CD1c-positive myeloid dendritic cell (primary cell): Measurements from ENCODE around the gene COPG2.
"Not testable (repeated sequence)": the region's sequence is repeated elsewhere in the genome, so short reads cannot be mapped to it uniquely, and the experiment has no call there.

ENCODE experiments used
- DNase-seq: peaks from one replicate; pipeline ENCODE4 v3.0.0-alpha.2; 2016; ENCODE audit errors: extremely low spot score

Gene COPG2, protein sequence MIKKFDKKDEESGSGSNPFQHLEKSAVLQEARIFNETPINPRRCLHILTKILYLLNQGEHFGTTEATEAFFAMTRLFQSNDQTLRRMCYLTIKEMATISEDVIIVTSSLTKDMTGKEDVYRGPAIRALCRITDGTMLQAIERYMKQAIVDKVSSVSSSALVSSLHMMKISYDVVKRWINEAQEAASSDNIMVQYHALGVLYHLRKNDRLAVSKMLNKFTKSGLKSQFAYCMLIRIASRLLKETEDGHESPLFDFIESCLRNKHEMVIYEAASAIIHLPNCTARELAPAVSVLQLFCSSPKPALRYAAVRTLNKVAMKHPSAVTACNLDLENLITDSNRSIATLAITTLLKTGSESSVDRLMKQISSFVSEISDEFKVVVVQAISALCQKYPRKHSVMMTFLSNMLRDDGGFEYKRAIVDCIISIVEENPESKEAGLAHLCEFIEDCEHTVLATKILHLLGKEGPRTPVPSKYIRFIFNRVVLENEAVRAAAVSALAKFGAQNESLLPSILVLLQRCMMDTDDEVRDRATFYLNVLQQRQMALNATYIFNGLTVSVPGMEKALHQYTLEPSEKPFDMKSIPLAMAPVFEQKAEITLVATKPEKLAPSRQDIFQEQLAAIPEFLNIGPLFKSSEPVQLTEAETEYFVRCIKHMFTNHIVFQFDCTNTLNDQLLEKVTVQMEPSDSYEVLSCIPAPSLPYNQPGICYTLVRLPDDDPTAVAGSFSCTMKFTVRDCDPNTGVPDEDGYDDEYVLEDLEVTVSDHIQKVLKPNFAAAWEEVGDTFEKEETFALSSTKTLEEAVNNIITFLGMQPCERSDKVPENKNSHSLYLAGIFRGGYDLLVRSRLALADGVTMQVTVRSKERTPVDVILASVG

DNA sequence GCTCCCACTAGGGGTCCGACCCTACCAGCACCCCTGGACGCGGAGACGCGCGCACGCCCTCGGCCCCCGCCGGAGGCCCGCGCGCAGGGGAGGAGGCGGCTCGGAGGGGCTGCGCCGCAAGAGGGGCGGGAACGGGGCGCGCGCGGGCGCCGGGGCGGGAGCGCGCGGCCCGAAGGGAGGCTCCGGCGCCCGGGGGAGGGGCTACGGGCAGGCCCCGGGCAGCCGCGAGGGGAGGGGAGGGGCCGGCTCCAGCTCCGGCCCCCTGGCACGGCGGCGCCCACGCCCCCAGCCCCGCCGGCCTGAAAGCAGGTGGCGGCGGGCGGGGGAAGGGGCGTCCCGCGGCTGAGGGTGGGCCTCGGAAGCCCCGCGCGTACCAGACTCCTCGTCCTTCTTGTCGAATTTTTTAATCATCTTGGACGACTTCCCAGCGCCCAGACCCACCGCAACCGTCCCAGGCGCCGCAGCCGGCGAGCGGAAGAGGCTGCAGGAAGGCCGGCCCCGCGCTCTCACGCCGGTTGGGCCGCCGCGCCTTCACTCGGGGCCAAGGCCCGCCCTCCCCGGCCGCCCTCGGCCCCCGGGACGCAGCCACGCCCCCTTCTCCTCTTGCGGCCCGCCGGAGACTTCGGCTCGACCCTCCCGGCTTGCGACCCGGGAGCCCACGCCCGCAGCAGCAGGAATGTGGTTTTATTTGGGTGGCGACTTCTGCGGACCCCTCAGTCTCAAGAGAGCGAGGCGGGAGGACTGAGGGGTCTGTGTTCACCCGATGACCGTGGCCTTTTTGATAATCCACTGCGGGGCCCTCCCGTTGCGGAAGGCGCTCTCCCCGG is at the start of gene COPG2:
Gene COPG2 (minus strand): TSS at position 491 of the 827 bp plus-strand sequence. CDS start 80 bp downstream, at position 411.
- peak; percentile 91 for DNase-seq

GRCh38 chr7:130712416-130712815 is 43.9 kb upstream of the COPG2 start:
- no peak for DNase-seq

- DNase-seq: no peak
Observed at GRCh38 chr7:130708766-130709165, 40.2 kb upstream of the COPG2 start.

DNA sequence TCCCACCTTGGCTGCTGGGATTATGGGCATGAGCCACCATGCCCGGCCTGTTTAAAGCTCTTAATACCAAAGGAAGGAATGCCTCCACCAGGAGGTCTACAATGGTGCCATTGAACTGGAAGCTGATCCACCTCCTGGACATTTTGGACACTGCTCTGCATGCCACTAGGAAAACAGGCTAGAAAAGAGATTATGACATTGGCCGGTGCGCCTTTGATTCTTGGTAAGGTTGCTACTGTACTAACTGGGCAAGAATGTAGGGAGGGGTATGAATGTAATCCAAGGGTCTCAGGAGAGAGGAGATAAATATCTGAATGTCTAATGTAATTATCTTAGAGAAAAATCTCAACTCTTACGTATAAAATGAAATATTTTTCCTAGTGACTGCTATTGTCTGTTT is 39.5 kb upstream of the COPG2 start:
- DNase-seq: no peak

- no peak for DNase-seq
Observed at GRCh38 chr7:130703851-130704250, 35.3 kb upstream of the COPG2 start.

- no peak for DNase-seq
Observed at GRCh38 chr7:130701650-130702049, 33.1 kb upstream of the COPG2 start.

GRCh38 chr7:130700760-130701159 is 32.2 kb upstream of the COPG2 start:
- DNase-seq: no peak

DNA sequence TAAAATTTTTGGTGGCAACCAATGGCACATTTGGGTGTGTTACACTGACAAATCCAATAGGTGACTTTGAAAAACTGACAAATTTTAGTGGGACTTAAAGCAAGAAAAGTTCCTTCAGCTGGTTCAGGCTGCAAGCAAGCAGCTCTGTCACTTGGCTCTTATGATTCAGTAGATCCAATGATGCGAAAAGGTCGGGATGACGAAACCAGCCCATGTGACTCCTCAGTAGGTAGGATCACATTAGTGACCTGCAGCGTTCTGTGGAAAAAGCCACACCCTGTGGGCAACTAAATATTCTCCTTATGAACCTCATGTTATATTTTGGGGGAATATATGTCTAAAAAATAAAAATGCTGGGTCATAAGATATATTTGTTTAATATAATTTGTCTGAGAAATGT is 31.1 kb upstream of the COPG2 start:
- no peak for DNase-seq

- no peak for DNase-seq
Observed at GRCh38 chr7:130697820-130698219, 29.3 kb upstream of the COPG2 start.

GRCh38 chr7:130695840-130696239 is 27.3 kb upstream of the COPG2 start:
- DNase-seq: peak; percentile 37

- DNase-seq: not testable (repeated sequence)
Observed at GRCh38 chr7:130692396-130692795, 23.8 kb upstream of the COPG2 start.

GRCh38 chr7:130689683-130690082 is 21.1 kb upstream of the COPG2 start:
- no peak for DNase-seq

DNA sequence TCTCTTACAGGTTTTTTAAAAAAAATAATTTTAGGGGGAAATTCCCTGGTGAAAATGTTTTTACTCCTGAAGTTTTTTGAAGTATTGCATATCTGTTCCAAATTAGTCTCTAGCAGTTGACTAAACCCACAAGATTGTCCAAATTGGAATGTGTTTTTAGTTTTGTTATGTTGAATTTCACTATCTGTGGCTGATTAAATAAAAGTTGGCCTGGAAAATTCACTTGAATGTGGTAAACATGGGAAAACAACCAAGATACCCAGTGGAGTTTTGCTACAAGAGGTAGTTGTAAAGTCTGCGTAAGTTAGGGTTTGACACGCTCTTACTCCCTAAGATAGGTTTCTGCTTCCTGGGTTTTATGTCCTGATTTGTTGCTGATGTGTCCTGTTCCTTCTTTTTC is 14.5 kb upstream of the COPG2 start:
- DNase-seq: no peak

- DNase-seq: no peak
Observed at GRCh38 chr7:130674456-130674855, 5.9 kb upstream of the COPG2 start.

GRCh38 chr7:130673066-130673465 is 4.5 kb upstream of the COPG2 start:
- peak; percentile 3 for DNase-seq

DNA sequence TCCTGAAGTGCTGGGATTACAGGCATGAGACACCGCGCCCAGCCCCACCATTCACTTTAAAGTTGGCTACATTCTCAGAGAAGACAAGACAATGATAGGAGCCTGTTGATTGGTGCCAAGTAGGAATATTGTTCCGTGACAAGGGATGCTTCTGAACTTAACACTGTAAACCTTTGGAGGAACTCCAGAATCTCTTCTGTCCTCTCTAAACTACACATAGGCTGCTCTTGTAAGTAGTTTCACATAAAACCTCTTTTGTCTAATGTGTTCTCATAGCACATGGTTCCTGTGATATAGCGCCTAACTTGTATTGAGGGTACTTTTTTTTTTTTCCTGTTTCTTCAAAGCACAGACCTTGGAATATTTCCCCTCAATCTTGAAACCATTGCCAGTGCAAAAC is 3.6 kb upstream of the COPG2 start:
- DNase-seq: no peak

GRCh38 chr7:130669085-130669700 is 645 bp upstream of the COPG2 start:
- peak; percentile 48 for DNase-seq

- DNase-seq: no peak
Observed at GRCh38 chr7:130667593-130668257, 823 bp downstream of the COPG2 start.

- DNase-seq: no peak
Observed at GRCh38 chr7:130662426-130662825, 6.1 kb downstream of the COPG2 start.

- no peak for DNase-seq
Observed at GRCh38 chr7:130655286-130655685, 13.3 kb downstream of the COPG2 start.

DNA sequence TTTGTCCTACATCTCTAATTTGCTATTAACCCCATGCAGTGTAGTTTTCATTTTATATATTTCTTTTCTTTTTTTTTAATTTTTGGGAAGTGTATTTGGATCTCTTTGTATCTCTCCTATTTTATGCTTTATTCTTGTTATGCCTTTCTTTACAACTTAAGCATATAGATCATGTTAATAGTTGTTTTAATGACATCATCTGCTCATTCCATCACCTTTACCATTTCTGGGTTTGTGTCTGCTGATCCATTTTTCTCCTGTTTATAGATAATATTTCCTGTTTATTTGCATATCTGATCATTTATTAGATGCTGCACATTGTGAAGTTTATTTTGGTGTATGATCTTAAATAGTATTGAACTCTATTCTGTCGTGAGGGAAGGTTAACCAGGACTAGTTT is 13.7 kb downstream of the COPG2 start:
- DNase-seq: no peak
